DOHH2 (cell line): Measurements from ENCODE around the gene EPHA4.

Source experiments
- CTCF ChIP-seq: fragments of 200-600 bp; sonication (generic); IDR thresholded peaks from one replicate; pipeline ENCODE4 v1.5.1; 2014; ENCODE audit warnings: antibody characterized with exemption, mild to moderate bottlenecking, low read depth, low read length; ENCODE audit not compliant: poor library complexity, severe bottlenecking
- EZH2phosphoT487 ChIP-seq: fragments of 200-600 bp; sonication (generic); IDR thresholded peaks from 2 replicates; pipeline ENCODE4 v1.6.1; 2017; ENCODE audit warnings: borderline replicate concordance, mild to moderate bottlenecking, antibody characterized with exemption, low read length, moderate library complexity, mixed read lengths

- TF ChIP-seq CTCF: no peak
- no peak for TF ChIP-seq EZH2phosphoT487
These were observed 45.9 kb upstream of the EPHA4 start for GRCh38 chr2:221618007-221618406.
